GM12801 (cell line): Measurements from ENCODE around the gene QPCTL.

Source experiments
- CTCF ChIP-seq: IDR thresholded peaks from one replicate; pipeline ENCODE4 v1.5.1; 2011; ENCODE audit warnings: control low read depth; ENCODE audit not compliant: insufficient read length; ENCODE audit errors: extremely low read depth

Gene QPCTL

GRCh38 chr19:45692187-45693105 is at the start of gene QPCTL:
TSS of gene QPCTL (plus strand) at chr19:45692666. CDS start at chr19:45692704, 38 bp downstream.
- TF ChIP-seq CTCF, result no peak

GRCh38 chr19:45643024-45643926 is 49.2 kb upstream of the QPCTL start:
- TF ChIP-seq CTCF, result peak; percentile 53

- no peak for TF ChIP-seq CTCF
These were observed 48.3 kb upstream of the QPCTL start for GRCh38 chr19:45643927-45644771.

- no peak for TF ChIP-seq CTCF
These were observed 47.3 kb upstream of the QPCTL start for GRCh38 chr19:45645068-45645630.

GRCh38 chr19:45645631-45646344 is 46.7 kb upstream of the QPCTL start:
- TF ChIP-seq CTCF, result no peak

- TF ChIP-seq CTCF, result no peak
These were observed 46.1 kb upstream of the QPCTL start for GRCh38 chr19:45646345-45646698.
